HG02642 (cell line): ENCODE results near the gene RACGAP1.
A peak's percentile ranks its signal among the peaks of the same experiment; 100 is the strongest.

Experiments
- ATAC-seq: cut with Tn5 transposase; IDR thresholded peaks from one replicate; pipeline ENCODE4 v1.9.1; 2021; ENCODE audit warnings: mild to moderate bottlenecking; ENCODE audit not compliant: unreplicated experiment, poor library complexity

The RACGAP1 gene

DNA sequence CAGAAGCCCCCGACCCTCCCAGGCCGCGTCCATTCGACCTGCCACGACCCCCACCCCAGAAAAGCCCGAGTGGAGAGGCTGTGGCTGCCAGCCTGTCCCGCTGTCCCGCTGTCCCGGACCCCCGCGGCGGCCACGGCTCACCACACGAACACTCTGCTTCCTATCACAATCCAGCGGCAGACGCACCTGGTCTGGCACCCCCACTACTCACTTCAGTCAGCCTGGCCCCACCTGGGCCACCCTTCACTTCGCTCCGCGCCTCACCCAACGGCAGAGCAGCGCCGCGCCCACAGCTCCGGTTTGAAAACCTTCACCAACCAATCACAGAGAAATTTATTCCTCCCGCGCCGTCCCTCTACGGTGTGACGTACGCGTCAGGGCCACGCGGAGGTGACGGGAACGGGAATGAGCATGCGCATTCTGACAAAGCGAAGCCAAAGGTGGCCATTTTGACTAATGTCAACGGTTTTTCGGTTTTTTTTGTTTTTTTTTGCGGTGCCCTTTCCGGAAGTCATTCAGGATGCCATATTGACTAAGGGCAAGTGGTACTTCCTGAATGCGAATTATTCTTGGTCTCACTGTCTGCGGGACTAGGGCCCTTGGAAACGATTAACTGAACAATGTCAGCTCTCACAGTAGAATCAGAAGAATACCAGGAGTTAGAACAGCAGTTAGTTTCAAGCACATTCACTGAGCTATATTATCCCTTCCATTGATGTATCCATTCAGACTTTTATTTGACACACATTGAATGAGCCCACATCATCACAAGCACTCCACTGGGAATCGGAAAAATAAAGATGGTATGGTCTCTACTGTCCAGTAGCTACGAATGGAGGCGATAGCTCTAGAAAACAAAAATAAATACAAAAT, at the start of gene RACGAP1:
RACGAP1 (minus strand) TSS at position 308 of the 873 bp plus-strand sequence. CDS start 8,779 bp downstream, outside the sequence.
- peak; percentile 99 for ATAC-seq

DNA sequence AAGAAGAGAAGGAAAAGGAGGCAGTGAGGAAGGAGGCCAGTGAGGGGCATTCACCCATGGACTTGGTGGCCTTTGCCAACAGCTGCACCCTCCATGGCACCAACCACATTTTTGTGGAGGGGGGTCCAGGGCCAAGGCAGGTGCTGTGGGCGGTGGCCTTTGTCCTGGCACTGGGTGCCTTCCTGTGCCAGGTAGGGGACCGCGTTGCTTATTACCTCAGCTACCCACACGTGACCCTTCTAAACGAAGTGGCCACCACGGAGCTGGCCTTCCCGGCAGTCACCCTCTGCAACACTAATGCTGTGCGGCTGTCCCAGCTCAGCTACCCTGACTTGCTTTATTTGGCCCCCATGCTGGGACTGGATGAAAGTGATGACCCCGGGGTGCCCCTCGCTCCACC, 48.4 kb upstream of the RACGAP1 start:
- ATAC-seq, result no peak

GRCh38 chr12:50073206-50073605, 47.9 kb upstream of the RACGAP1 start:
- ATAC-seq, result no peak

- ATAC-seq, result no peak
Observed at GRCh38 chr12:50072198-50072907, 47.1 kb upstream of the RACGAP1 start.

DNA sequence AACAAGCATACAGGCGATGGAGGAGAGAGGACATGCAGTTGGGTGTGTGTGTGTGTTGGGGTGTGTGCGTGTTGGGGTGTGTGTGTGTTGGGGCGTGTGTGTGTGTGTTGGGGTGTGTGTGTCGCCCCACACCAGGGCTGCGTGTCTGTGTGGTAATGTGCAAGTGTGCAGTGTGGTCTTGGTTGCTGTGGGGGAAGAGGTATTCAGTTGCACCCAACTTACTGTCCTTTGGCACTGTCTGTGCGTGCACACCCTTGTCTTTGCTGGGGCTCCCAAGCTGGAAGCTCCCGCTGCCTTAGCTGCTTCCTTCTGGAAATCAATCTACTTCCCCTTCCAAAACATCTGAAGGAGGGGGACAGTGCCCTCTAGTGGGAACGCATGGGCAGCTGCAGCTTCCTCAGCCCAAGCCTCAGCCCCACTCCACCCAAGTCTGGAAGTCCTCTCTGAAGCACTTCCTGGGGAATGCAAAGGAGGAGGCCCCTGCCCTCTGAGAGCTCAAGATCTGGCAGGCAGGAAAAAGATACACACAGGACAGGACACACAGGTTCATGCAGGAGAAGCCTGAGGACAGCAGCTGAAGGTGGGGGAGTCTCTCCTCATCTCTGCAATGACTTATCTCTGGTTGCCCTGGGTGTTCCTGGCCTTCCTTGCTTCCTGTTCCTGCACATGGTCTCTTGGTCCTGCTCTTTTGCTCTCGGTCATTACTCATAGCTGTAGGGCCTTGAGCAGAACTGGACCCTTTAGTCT, 45.2 kb upstream of the RACGAP1 start:
- no peak for ATAC-seq

DNA sequence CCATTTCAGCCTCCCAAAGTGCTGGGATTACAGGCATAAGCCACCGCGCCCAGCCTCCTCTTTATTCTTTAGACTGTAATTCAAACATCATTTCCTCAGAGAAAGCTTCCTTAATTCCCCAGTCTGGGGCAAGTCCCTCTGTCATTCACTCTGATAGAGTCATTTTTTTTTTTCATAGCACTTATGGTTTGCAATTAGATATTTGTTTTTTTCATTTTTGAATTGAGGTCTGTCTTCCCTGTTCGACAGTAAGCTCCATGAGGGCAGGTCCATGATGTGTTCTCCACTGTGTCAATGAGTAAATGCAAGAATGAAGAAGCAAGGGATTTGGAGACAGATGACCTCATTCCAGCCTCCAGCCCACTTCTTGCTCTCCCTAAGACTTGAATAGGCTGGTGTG, 44.2 kb upstream of the RACGAP1 start:
- ATAC-seq, result no peak

DNA sequence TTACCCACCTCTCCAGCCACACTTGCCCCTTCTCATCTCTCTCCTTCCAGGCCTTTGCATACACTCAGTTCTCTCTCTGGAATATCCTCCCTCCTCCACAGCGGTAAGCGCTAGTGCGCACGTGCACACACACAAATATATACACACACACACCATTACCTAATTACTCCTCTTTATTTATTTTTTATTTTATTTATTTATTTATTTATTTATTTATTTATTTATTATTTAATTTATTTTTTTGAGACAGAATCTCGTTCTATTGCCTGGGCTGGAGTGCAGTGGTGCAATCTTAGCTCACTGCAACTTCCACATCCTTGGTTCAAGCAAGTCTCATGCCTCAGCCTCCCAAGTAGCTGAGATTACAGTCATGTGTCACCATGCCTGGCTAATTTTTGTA, 43.8 kb upstream of the RACGAP1 start:
- no peak for ATAC-seq

GRCh38 chr12:50066402-50066801, 41.1 kb upstream of the RACGAP1 start:
- ATAC-seq, result no peak

DNA sequence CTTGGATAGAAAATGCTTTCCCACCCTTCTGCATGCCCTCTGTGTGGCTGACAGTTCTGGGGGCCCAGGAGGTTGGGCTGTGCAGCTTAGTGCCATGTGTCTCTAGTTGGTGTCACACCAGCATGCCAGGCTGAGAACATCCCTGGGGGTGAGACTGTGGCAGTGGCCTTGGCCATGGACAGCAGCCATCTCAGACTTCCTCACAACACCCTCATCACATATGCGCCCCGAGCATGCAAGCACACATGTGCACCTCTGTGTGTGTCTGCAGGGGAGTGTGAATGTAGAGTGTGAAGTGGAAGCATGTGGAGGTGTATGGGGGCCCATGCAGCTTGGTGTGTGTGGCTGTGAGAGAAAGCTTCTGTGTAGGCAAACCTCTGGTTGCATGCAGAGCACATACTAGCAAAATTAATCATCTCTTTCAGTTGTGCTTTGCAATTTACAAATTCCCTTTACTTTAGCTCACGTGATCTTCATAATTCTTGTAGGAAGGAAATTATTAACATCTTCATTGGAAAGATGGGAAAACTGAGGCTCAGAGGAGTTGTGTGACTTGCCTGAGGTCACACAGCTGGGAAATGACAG, 40.5 kb upstream of the RACGAP1 start:
- ATAC-seq, result no peak

- ATAC-seq, result no peak
Observed at GRCh38 chr12:50062728-50063460, 37.6 kb upstream of the RACGAP1 start.

- ATAC-seq, result no peak
Observed at GRCh38 chr12:50061946-50062686, 36.8 kb upstream of the RACGAP1 start.

GRCh38 chr12:50061171-50061570, 35.9 kb upstream of the RACGAP1 start:
- no peak for ATAC-seq

- no peak for ATAC-seq
Observed at GRCh38 chr12:50060120-50060468, 34.8 kb upstream of the RACGAP1 start.

DNA sequence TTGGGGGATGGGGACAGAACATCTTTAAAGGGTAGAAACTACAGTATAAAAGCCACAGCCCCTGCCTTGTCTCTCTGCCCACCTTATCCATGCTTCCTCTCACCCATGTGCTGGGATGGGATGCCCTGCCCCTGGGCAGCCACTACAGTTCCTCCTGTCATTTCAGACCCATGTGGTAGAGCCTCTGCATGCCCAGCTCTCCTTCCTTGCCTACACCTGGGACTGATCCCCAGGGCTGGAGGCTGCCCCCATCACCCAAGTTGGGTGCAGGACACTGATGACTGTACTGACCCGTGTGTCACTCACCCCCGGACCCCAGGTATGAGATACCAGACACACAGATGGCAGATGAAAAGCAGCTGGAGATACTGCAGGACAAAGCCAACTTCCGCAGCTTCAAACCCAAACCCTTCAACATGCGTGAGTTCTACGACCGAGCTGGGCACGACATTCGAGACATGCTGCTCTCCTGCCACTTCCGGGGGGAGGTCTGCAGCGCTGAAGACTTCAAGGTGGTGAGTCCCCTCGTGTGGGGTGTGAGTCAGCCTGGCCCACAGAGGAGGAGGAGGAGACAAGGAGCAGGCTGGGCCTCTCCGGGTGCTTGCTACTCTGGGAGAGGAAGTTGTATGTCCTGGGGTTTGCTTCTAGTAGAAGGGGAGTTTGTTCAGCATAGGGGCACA, 34.3 kb upstream of the RACGAP1 start:
- ATAC-seq, result no peak

DNA sequence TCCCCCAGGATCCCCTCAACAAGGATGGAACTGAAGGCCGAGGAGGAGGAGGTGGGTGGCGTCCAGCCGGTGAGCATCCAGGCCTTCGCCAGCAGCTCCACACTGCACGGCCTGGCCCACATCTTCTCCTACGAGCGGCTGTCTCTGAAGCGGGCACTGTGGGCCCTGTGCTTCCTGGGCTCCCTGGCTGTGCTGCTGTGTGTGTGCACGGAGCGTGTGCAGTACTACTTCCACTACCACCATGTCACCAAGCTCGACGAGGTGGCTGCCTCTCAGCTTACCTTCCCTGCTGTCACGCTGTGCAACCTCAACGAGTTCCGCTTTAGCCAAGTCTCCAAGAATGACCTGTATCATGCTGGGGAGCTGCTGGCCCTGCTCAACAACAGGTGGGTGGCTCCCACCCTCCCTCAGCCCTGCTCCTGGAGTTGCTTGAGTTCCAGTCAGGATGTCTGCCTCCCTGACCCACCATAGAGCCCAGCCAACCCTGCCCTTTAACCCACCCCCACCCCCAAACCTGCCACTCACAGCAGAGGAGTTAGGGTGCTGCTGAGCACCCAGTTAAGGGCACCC, 33.5 kb upstream of the RACGAP1 start:
- no peak for ATAC-seq

GRCh38 chr12:50057896-50058670, 32.8 kb upstream of the RACGAP1 start:
- no peak for ATAC-seq

DNA sequence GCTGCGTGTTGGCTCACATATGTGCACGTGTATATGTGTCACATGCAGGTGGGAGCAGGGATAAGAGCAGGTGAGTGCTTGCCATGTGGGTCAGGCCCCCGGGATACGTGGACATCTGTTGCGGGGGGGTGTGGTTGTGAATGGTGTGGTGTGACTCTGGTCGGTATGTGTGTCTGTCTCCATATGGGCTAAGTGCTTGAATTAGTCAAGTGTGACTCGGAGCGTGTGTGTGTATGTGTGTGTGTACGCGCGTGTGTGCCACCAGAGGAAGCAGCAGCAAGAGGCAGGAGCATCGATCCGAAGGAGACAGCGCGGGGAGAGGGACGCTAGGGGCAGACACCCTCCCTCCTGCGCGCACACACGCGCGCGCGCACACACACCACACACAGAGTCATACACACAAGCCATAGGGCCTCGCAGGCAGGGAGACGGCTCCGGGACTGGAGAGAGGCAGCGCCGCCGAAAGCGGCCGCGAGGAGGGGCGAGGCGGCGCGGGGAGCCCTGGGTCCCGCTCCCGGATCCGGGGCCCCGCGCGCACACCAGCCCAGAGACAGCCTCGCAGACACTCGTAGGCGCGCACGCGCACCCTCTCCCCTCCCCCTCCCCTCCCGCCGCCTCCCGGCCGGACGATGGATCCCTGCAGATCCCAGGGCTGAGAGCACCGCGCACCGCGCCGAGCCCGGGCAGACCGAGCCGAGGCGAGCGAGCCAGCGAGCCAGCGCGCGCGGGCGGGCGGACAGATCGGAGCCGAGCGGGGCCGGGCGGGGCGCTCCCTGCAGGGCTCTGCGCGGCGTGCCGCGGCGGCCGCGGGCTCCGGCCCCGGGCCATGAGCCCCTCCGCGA, 31.9 kb upstream of the RACGAP1 start, which contains the start of gene ASIC1:
ASIC1 (plus strand) TSS at position 597 of the 842 bp plus-strand sequence. CDS start 1,171 bp downstream, outside the sequence.
- ATAC-seq, result no peak
